ENCODE data around the gene COL5A1. TPM values are rescaled to one million over a fixed set of nuclear protein-coding genes. Genes with fewer than 3 reads are reported as not detected.

COL5A1 gene
- total and polyA plus RNA-seq, 4 donors: 12.2 to 169 (median 65.4) TPM

GRCh38 chr9:134687556-134687955 is 46.0 kb downstream of the COL5A1 start:
- WGBS, 2 donors: 91 to 93% methylated on average over 10 of the region's 10 CpGs
- DNase-seq (no peak), ATAC-seq (ENCODE audit: insufficient read depth, low FRiP score) (no peak)
- Histone ChIP-seq H3K27ac (ENCODE audit: low read depth in 1 of 2, low read length in 1 of 2) (no peak overlapping the region), H3K27me3 (ENCODE audit: control insufficient read depth in 3 of 3, insufficient read depth in 3 of 3, low read length in 2 of 3) (no peaks in the 10 kb centered on the region), H3K36me3 (ENCODE audit: control insufficient read depth in 4 of 4, insufficient read depth in 4 of 4, low read length in 4 of 4) (peaks cover 0 to 31% (median 10%) of the 10 kb centered on the region in 4 donors), H3K9me3 (ENCODE audit: control insufficient read depth in 4 of 4, insufficient read depth in 3 of 4, low read length in 3 of 4) (peaks cover 0 to 5% (median 0%) of the 10 kb centered on the region in 4 donors), H3K4me3 (no peak overlapping the region), H3K4me1 (ENCODE audit: control insufficient read depth in 5 of 5, insufficient read depth in 5 of 5, low read length in 5 of 5) (peaks cover 0 to under 1% (median 0%) of the 10 kb centered on the region in 5 donors), H3K9ac (ENCODE audit: insufficient read depth in 1 of 2, low read length in 2 of 2) (no peak overlapping the region)
- no peak for TF ChIP-seq CTCF (IDR thresholded peaks at IDR 0.05; ENCODE audit: control extremely low read depth, extremely low read depth)

- Histone ChIP-seq H3K9me3 (ENCODE audit: control insufficient read depth in 4 of 4, insufficient read depth in 3 of 4, low read length in 3 of 4) (peaks cover 0 to 5% (median 0%) of the 10 kb centered on the region in 4 donors), H3K27me3 (ENCODE audit: control insufficient read depth in 3 of 3, insufficient read depth in 3 of 3, low read length in 2 of 3) (no peaks in the 10 kb centered on the region), H3K27ac (ENCODE audit: low read depth in 1 of 2, low read length in 1 of 2) (no peak overlapping the region), H3K4me1 (ENCODE audit: control insufficient read depth in 5 of 5, insufficient read depth in 5 of 5, low read length in 5 of 5) (no peaks in the 10 kb centered on the region), H3K4me3 (no peak overlapping the region), H3K36me3 (ENCODE audit: control insufficient read depth in 4 of 4, insufficient read depth in 4 of 4, low read length in 4 of 4) (peaks cover 0 to 31% (median 10%) of the 10 kb centered on the region in 4 donors), H3K9ac (ENCODE audit: insufficient read depth in 1 of 2, low read length in 2 of 2) (no peak overlapping the region)
- no peak for TF ChIP-seq CTCF (IDR thresholded peaks at IDR 0.05; ENCODE audit: control extremely low read depth, extremely low read depth)
- ATAC-seq (ENCODE audit: insufficient read depth, low FRiP score): no peak
- 91 to 96% methylated on average over 15 of the region's 15 CpGs for whole genome bisulfite sequencing, 2 donors
- DNase-seq: no peak
These were observed 46.6 kb downstream of the COL5A1 start for GRCh38 chr9:134688231-134688630.

- H3K27me3 ChIP-seq (ENCODE audit: control insufficient read depth in 3 of 3, insufficient read depth in 3 of 3, low read length in 2 of 3): no peaks in the 10 kb centered on the region
- no peak overlapping the region for H3K4me3 ChIP-seq
- H3K27ac ChIP-seq (ENCODE audit: low read depth in 1 of 2, low read length in 1 of 2): peak overlapping the region in 1 of 2 donors; percentile 17
- TF ChIP-seq CTCF (IDR thresholded peaks at IDR 0.05; ENCODE audit: control extremely low read depth, extremely low read depth): no peak
- no peaks in the 10 kb centered on the region for H3K4me1 ChIP-seq (ENCODE audit: control insufficient read depth in 5 of 5, insufficient read depth in 5 of 5, low read length in 5 of 5)
- peaks cover 0 to 31% (median 10%) of the 10 kb centered on the region in 4 donors for H3K36me3 ChIP-seq (ENCODE audit: control insufficient read depth in 4 of 4, insufficient read depth in 4 of 4, low read length in 4 of 4)
- no peak overlapping the region for H3K9ac ChIP-seq (ENCODE audit: insufficient read depth in 1 of 2, low read length in 2 of 2)
- ATAC-seq (ENCODE audit: insufficient read depth, low FRiP score) (no peak), DNase-seq (no peak)
- WGBS, 2 donors: 90 to 93% methylated on average over 17 of the region's 17 CpGs
- peaks cover 0 to 5% (median 0%) of the 10 kb centered on the region in 4 donors for H3K9me3 ChIP-seq (ENCODE audit: control insufficient read depth in 4 of 4, insufficient read depth in 3 of 4, low read length in 3 of 4)
These were observed 47.2 kb downstream of the COL5A1 start for GRCh38 chr9:134688661-134689320.

All from lung (tissue), 12 donors.